Activated CD4-positive, CD25-positive, alpha-beta regulatory T cell treated with anti-CD3 and anti-CD28 coated beads, Interleukin-2, amount 50 U/mL, for 24 hours (primary cell): Measurements from ENCODE around the gene PIM3.
A peak's percentile ranks its signal among the peaks of the same experiment; 100 is the strongest.

Experiments used
- ATAC-seq, 2 donors: fragments of 150-1000 bp; cut with Tn5 transposase; one replicate each; pipeline ENCODE4 v1.10.0; 2021; ENCODE audit warnings: mild to moderate bottlenecking in 1 of 2, moderate library complexity in 1 of 2

Gene PIM3

GRCh38 chr22:50008151-50009040 lies 47.8 kb downstream of the PIM3 start:
- no peak for ATAC-seq

GRCh38 chr22:50009251-50009650 lies 48.7 kb downstream of the PIM3 start:
- ATAC-seq, result no peak

- no peak for ATAC-seq
Measured at GRCh38 chr22:50009765-50010675, 49.4 kb downstream of the PIM3 start.

GRCh38 chr22:50010676-50011446 lies 50.3 kb downstream of the PIM3 start:
- ATAC-seq, result peak; percentile 59 to 60

- no peak for ATAC-seq
Measured at GRCh38 chr22:50011447-50012210, 51.1 kb downstream of the PIM3 start.

GRCh38 chr22:50012211-50013181 lies 51.9 kb downstream of the PIM3 start, which contains the start of gene IL17REL:
Gene IL17REL, minus strand, starts transcription at chr22:50012765. Its CDS starts 119 bp downstream, at chr22:50012646.
- ATAC-seq, result no peak
